Uterus (tissue), 2 donors: ENCODE data around the gene PRIMA1.

Source experiments
- POLR2A ChIP-seq, 2 donors: fragments of 450-650 bp; IDR thresholded peaks; one replicate each; pipeline ENCODE4 v1.6.1; 2016; ENCODE audit warnings: antibody characterized with exemption in 2 of 2, mild to moderate bottlenecking in 1 of 2, moderate library complexity in 1 of 2
- TF ChIP-seq, protein P1 (sequence below), 4 experiments: fragments of 200-600 bp in 2 of 4; fragments of 450-650 bp in 2 of 4; sonication (generic) in 2 of 4; IDR thresholded peaks; one replicate each; pipeline ENCODE4 v1.5.1; 2016 to 2019; ENCODE audit warnings: antibody characterized with exemption in 4 of 4, mild to moderate bottlenecking in 2 of 4, moderate library complexity in 1 of 4

DNA sequence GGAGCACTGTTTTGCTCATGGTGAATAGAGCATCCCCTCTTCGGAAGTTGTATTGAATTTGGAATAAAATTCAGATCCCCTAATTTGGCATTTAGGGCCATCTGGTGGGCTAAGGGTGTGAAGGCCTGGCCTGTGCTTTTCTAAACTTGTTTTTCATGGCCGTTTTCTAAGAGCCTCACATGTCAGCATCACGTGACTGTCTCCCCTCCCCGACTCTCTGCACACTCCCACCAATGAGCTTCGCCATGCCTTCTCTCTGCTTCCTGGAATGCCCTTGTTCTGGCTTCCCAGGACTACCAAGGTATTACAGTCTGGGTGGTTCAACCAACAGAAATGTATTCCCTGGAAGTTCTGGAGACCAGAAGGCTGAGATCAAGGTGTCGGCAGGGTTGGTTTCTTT lies 85.3 kb downstream of the PRIMA1 start:
- TF ChIP-seq, protein P1, sequence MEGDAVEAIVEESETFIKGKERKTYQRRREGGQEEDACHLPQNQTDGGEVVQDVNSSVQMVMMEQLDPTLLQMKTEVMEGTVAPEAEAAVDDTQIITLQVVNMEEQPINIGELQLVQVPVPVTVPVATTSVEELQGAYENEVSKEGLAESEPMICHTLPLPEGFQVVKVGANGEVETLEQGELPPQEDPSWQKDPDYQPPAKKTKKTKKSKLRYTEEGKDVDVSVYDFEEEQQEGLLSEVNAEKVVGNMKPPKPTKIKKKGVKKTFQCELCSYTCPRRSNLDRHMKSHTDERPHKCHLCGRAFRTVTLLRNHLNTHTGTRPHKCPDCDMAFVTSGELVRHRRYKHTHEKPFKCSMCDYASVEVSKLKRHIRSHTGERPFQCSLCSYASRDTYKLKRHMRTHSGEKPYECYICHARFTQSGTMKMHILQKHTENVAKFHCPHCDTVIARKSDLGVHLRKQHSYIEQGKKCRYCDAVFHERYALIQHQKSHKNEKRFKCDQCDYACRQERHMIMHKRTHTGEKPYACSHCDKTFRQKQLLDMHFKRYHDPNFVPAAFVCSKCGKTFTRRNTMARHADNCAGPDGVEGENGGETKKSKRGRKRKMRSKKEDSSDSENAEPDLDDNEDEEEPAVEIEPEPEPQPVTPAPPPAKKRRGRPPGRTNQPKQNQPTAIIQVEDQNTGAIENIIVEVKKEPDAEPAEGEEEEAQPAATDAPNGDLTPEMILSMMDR (IDR thresholded peaks at IDR 0.05): no peak
- TF ChIP-seq POLR2A (IDR thresholded peaks at IDR 0.05): no peak
